Right lobe of liver (tissue), 6 donors: ENCODE measurements around the gene DCLK3. TPM values are rescaled to one million over a fixed set of nuclear protein-coding genes. Genes with fewer than 3 reads are reported as not detected.

Source experiments
- ATAC-seq, 4 donors: fragments of 200-7000 bp; cut with Tn5 transposase; one replicate each; pipeline ENCODE4 v1.9.1; 2020; ENCODE audit warnings: mild to moderate bottlenecking in 4 of 4, moderate library complexity in 4 of 4
- DNase-seq, 3 donors: peaks; one replicate each; pipeline ENCODE4 v3.0.0-alpha.2; 2020
- H3K27ac ChIP-seq, 3 donors: fragments of 200-600 bp; one replicate each; pipeline ENCODE4 v1.8.0; 2022
- H3K27me3 ChIP-seq, 2 donors: fragments of 200-600 bp; one replicate each; pipeline ENCODE4 v1.8.0; 2022
- H3K36me3 ChIP-seq, 4 donors: fragments of 200-600 bp; sonication (generic) in 1 of 4; one replicate each; pipeline versions ENCODE4 v1.5.1 to v1.8.0; 2017 to 2022; ENCODE audit warnings: control low read depth in 1 of 4
- H3K4me1 ChIP-seq, 4 donors: fragments of 200-600 bp; sonication (generic) in 1 of 4; one replicate each; pipeline versions ENCODE4 v1.5.1 to v1.8.0; 2017 to 2022; ENCODE audit warnings: control low read depth in 1 of 4
- H3K4me3 ChIP-seq, 3 donors: fragments of 200-600 bp; one replicate each; pipeline ENCODE4 v1.8.0; 2022
- H3K9me3 ChIP-seq, 4 donors: fragments of 200-600 bp; sonication (generic) in 1 of 4; one replicate each; pipeline versions ENCODE4 v1.5.1 to v1.8.0; 2017 to 2022; ENCODE audit warnings: control low read depth in 1 of 4
- CTCF ChIP-seq, 4 donors: fragments of 200-600 bp in 3 of 4; fragments of 450-650 bp in 1 of 4; IDR thresholded peaks; one replicate each; pipeline versions ENCODE4 v1.5.1 to v1.8.0; 2016 to 2022; ENCODE audit warnings: antibody characterized with exemption in 4 of 4, mild to moderate bottlenecking in 2 of 4
- POLR2A ChIP-seq: fragments of 450-650 bp; IDR thresholded peaks from one replicate; pipeline ENCODE4 v1.6.1; 2017; ENCODE audit warnings: antibody characterized with exemption, mild to moderate bottlenecking
- WGBS: methylation state at CpG from one replicate; pipeline ENCODE4 v1.1.6; 2018; ENCODE audit warnings: low coverage, low lambda C conversion rate; ENCODE audit not compliant: insufficient coverage; ENCODE audit errors: missing lambda C conversion rate; 5-methylcytosine and 5-hydroxymethylcytosine counted together
- intact Hi-C, 2 donors: fragments of 100-400 bp; cut with DNase I; formaldehyde crosslinking; loops; one replicate each; pipeline versions ENCODE4 v1.11.2 to v1.14.1; 2022
- total RNA-seq, 6 experiments: library from RNA; depleted of rRNA in 2 of 6; stranded (reverse); fragments of >200 nt in 2 of 6; fragmentation: NEBNext Ultra II Directional in 3 of 6; extraction: Animal tissue kit (Norgen Biotek cat#: 25700) in 3 of 6; gene quantifications; one replicate each; pipeline versions ENCODE4 v1.1.0 to v1.2.4, GENCODE V29; 2016 to 2023
- donor health status: DM: no; HTN: yes; CAD: no.
- donor health status: DM: no; HTN: no; CAD: no.
- donor health status: DM: no; HTN: no; CAD: no.
- donor health status: DM: no; HTN: yes; CAD: no.
- donor health status: DM: no; HTN: yes; CAD: no.

The DCLK3 gene
- total RNA-seq, 6 experiments from 2014 or later, result 0.06 to 0.34 TPM; not detected in 4

DNA sequence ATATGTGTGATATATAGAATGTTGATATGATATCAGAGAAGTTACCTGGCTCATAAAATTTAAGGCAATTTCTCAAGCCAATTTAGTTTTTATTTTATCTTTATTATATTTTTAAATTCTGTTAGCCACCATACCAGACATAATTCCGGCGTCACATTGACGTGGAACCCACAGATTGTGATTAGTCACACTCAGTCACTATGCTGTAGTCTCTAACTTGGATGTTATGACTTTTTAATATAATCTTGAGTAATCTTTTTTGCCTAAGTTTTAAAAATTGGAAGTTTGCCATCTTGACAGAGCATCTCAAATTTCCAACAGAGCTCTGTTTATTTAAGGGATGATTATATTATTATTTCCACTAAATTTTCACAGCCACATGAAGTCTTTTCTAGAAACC, 9.7 kb upstream of the DCLK3 start:
- Histone ChIP-seq H3K4me3 (no peak overlapping the region), H3K27ac (no peak overlapping the region), H3K4me1 (no peaks in the 10 kb centered on the region), H3K27me3 (no peaks in the 10 kb centered on the region), H3K36me3 (no peaks in the 10 kb centered on the region), H3K9me3 (no peaks in the 10 kb centered on the region)
- ATAC-seq (no peak), DNase-seq (no peak)
- intact Hi-C loops, result no loop called here
- TF ChIP-seq POLR2A (no peak), CTCF (IDR thresholded peaks at IDR 0.05) (no peak)
- 64% methylated on average over 3 of the region's 3 CpGs for WGBS

DNA sequence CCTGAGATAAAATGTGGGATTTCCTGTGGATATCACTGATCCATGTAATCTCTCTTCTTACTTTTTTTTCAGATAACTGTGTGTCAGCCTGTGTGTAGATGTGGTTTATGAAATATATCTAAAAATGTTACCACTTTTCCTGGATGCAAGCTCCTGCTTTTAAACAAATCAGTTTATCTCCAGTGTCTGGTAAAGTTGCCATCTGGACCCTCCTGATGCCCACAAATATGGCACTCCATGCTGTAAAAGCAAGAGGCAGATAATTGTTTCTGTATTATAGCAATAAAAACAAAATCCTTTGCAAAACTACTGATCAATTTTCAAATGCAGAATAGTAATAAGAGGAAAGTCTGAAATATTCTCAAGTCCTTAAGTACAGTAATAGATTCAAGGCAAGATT, 7.6 kb upstream of the DCLK3 start:
- no peak for TF ChIP-seq POLR2A
- no peak for TF ChIP-seq CTCF (IDR thresholded peaks at IDR 0.05)
- Histone ChIP-seq H3K4me1 (no peaks in the 10 kb centered on the region), H3K27me3 (no peaks in the 10 kb centered on the region), H3K9me3 (no peaks in the 10 kb centered on the region), H3K4me3 (no peak overlapping the region), H3K27ac (no peak overlapping the region), H3K36me3 (no peaks in the 10 kb centered on the region)
- no peak for DNase-seq
- ATAC-seq, result no peak
- intact Hi-C loops, result no loop called here

GRCh38 chr3:36769926-36770325, 5.6 kb upstream of the DCLK3 start:
- TF ChIP-seq CTCF (IDR thresholded peaks at IDR 0.05) (no peak), POLR2A (no peak)
- ATAC-seq (no peak), DNase-seq (no peak)
- no peaks in the 10 kb centered on the region for H3K9me3 ChIP-seq
- H3K36me3 ChIP-seq, result no peaks in the 10 kb centered on the region
- no peak overlapping the region for H3K27ac ChIP-seq
- 23% methylated on average over 1 of the region's 1 CpG for WGBS
- H3K4me3 ChIP-seq, result no peak overlapping the region
- no peaks in the 10 kb centered on the region for H3K4me1 ChIP-seq
- no peaks in the 10 kb centered on the region for H3K27me3 ChIP-seq
- intact Hi-C loops, result no loop called here

- WGBS, result 57% methylated on average over 4 of the region's 7 CpGs
- intact Hi-C loops, result no loop called here
- Histone ChIP-seq H3K36me3 (no peaks in the 10 kb centered on the region), H3K4me3 (no peak overlapping the region), H3K4me1 (no peaks in the 10 kb centered on the region), H3K27me3 (peaks cover 0 to 7% of the 10 kb centered on the region in 2 donors), H3K27ac (no peak overlapping the region), H3K9me3 (no peaks in the 10 kb centered on the region)
- no peak for DNase-seq
- no peak for TF ChIP-seq POLR2A
- no peak for TF ChIP-seq CTCF (IDR thresholded peaks at IDR 0.05)
- ATAC-seq, result no peak
These were observed 751 bp upstream of the DCLK3 start for GRCh38 chr3:36765104-36765503.

- TF ChIP-seq POLR2A, result no peak
- TF ChIP-seq CTCF (IDR thresholded peaks at IDR 0.05), result no peak
- H3K9me3 ChIP-seq, result no peaks in the 10 kb centered on the region
- 57% methylated on average over 4 of the region's 10 CpGs for WGBS
- ATAC-seq, result no peak
- intact Hi-C loops, result no loop called here
- peaks cover 0 to 7% of the 10 kb centered on the region in 2 donors for H3K27me3 ChIP-seq
- no peak overlapping the region for H3K27ac ChIP-seq
- no peaks in the 10 kb centered on the region for H3K36me3 ChIP-seq
- H3K4me1 ChIP-seq, result no peaks in the 10 kb centered on the region
- no peak for DNase-seq
- H3K4me3 ChIP-seq, result no peak overlapping the region
These were observed 318 bp upstream of the DCLK3 start for GRCh38 chr3:36764704-36765038.
